ENCODE results near the gene DNAJA4.

DNAJA4 gene

DNA sequence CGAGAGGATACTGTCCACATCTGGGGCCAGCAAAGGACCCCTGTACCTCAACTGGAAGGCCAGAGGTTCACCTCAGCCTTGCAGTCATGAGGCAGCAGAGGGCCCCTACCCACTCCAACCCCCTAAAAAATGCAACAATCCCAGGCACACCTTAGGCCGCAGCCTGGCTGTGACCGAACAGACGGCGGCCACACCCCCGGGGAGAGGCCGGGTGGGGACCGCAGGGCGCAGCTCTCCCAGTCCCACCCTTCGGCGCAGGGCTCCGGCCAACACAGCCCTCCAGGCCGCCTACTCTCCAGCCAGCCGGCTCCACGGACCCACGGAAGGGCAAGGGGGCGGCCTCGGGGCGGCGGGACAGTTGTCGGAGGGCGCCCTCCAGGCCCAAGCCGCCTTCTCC, 457 bp upstream of the DNAJA4 start:
- H3K79me2 ChIP-seq (ENCODE audit: insufficient read depth, low read length), result no peaks in the 10 kb centered on the region
- H2AFZ ChIP-seq (ENCODE audit: low read depth, low read length), result no peak overlapping the region
- H3K4me3 ChIP-seq (ENCODE audit: low read depth in 1 of 2, low read length in 2 of 2), result no peak overlapping the region
- TF ChIP-seq, protein P1, sequence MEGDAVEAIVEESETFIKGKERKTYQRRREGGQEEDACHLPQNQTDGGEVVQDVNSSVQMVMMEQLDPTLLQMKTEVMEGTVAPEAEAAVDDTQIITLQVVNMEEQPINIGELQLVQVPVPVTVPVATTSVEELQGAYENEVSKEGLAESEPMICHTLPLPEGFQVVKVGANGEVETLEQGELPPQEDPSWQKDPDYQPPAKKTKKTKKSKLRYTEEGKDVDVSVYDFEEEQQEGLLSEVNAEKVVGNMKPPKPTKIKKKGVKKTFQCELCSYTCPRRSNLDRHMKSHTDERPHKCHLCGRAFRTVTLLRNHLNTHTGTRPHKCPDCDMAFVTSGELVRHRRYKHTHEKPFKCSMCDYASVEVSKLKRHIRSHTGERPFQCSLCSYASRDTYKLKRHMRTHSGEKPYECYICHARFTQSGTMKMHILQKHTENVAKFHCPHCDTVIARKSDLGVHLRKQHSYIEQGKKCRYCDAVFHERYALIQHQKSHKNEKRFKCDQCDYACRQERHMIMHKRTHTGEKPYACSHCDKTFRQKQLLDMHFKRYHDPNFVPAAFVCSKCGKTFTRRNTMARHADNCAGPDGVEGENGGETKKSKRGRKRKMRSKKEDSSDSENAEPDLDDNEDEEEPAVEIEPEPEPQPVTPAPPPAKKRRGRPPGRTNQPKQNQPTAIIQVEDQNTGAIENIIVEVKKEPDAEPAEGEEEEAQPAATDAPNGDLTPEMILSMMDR (IDR thresholded peaks at IDR 0.05; ENCODE audit: borderline replicate concordance, extremely low read depth, low read length, poor library complexity, severe bottlenecking), result no peak
- TF ChIP-seq EZH2 (IDR thresholded peaks at IDR 0.05; ENCODE audit: borderline replicate concordance, low read depth, low read length, severe bottlenecking), result no peak
- no peaks in the 10 kb centered on the region for H3K9me3 ChIP-seq (ENCODE audit: insufficient read depth, low read length, severe bottlenecking)
- ATAC-seq (ENCODE audit: insufficient read depth, low read depth) (no peak), DNase-seq (no peak)
- no peak overlapping the region for H3K27ac ChIP-seq (ENCODE audit: low read length)
- H4K20me1 ChIP-seq (ENCODE audit: insufficient read depth, low read length), result no peaks in the 10 kb centered on the region
- no peaks in the 10 kb centered on the region for H3K4me1 ChIP-seq (ENCODE audit: insufficient read depth, low read length)
- no peaks in the 10 kb centered on the region for H3K27me3 ChIP-seq (ENCODE audit: insufficient read depth, low read length, poor library complexity)
- H3K4me2 ChIP-seq (ENCODE audit: insufficient read depth, low read length), result no peak overlapping the region
- H3K9ac ChIP-seq (ENCODE audit: low read depth, low read length), result no peak overlapping the region
- H3K36me3 ChIP-seq (ENCODE audit: insufficient read depth, low read length), result no peaks in the 10 kb centered on the region

DNA sequence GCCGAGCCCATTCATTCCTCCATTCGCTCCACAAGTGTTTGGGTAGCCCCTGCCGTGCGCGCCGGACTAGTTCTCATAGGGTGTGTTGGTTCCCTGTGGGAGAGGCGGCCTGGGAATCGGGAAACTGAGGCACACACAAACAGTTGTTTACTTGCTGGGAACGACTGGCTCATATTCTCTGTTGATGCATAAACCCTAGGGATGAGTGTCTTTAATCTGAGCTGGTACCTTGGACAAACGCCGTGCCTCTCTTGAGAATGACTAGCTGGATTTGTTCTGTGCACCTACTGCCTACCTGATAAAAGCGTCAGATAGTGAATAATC, 737 bp downstream of the DNAJA4 start:
- Histone ChIP-seq H3K27ac (ENCODE audit: low read length) (no peak overlapping the region), H3K27me3 (ENCODE audit: insufficient read depth, low read length, poor library complexity) (no peaks in the 10 kb centered on the region), H3K4me2 (ENCODE audit: insufficient read depth, low read length) (no peak overlapping the region), H3K4me3 (ENCODE audit: low read depth in 1 of 2, low read length in 2 of 2) (no peak overlapping the region), H3K4me1 (ENCODE audit: insufficient read depth, low read length) (no peaks in the 10 kb centered on the region), H3K79me2 (ENCODE audit: insufficient read depth, low read length) (no peaks in the 10 kb centered on the region), H2AFZ (ENCODE audit: low read depth, low read length) (no peak overlapping the region), H4K20me1 (ENCODE audit: insufficient read depth, low read length) (no peaks in the 10 kb centered on the region), H3K9me3 (ENCODE audit: insufficient read depth, low read length, severe bottlenecking) (no peaks in the 10 kb centered on the region), H3K36me3 (ENCODE audit: insufficient read depth, low read length) (no peaks in the 10 kb centered on the region), H3K9ac (ENCODE audit: low read depth, low read length) (no peak overlapping the region)
- ATAC-seq (ENCODE audit: insufficient read depth, low read depth) (no peak), DNase-seq (no peak)
- no peak for TF ChIP-seq EZH2 (IDR thresholded peaks at IDR 0.05; ENCODE audit: borderline replicate concordance, low read depth, low read length, severe bottlenecking)
- TF ChIP-seq, protein P1 (IDR thresholded peaks at IDR 0.05; ENCODE audit: borderline replicate concordance, extremely low read depth, low read length, poor library complexity, severe bottlenecking), result no peak

DNA sequence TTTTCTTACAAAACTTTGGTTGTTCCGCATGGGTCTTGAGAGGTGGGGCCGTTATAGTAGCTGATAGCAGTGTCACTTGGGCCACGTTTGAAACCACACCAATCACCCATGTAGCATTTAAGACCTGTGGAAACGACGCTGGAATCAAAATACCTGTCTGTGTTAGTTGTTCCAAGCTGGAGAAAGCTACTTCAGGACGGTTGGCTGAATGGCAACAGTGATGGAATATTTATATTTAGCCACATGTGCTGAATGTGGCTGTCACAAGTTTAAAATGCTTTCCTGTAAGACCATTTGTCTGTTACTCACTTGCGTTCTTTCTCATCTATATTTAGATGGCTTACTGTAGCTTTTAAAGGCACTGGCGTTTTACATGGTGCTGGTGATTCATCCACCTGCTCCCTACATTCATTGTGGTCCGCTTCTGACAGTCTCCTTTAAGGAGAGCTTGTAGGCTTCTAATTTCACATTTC, 1.4 kb downstream of the DNAJA4 start:
- no peaks in the 10 kb centered on the region for H3K9me3 ChIP-seq (ENCODE audit: insufficient read depth, low read length, severe bottlenecking)
- no peaks in the 10 kb centered on the region for H3K79me2 ChIP-seq (ENCODE audit: insufficient read depth, low read length)
- no peaks in the 10 kb centered on the region for H4K20me1 ChIP-seq (ENCODE audit: insufficient read depth, low read length)
- H3K27me3 ChIP-seq (ENCODE audit: insufficient read depth, low read length, poor library complexity), result no peaks in the 10 kb centered on the region
- H3K4me1 ChIP-seq (ENCODE audit: insufficient read depth, low read length), result no peaks in the 10 kb centered on the region
- H3K9ac ChIP-seq (ENCODE audit: low read depth, low read length), result no peak overlapping the region
- no peak overlapping the region for H3K27ac ChIP-seq (ENCODE audit: low read length)
- TF ChIP-seq, protein P1 (IDR thresholded peaks at IDR 0.05; ENCODE audit: borderline replicate concordance, extremely low read depth, low read length, poor library complexity, severe bottlenecking), result no peak
- no peak for TF ChIP-seq EZH2 (IDR thresholded peaks at IDR 0.05; ENCODE audit: borderline replicate concordance, low read depth, low read length, severe bottlenecking)
- ATAC-seq (ENCODE audit: insufficient read depth, low read depth), result no peak
- no peak overlapping the region for H3K4me3 ChIP-seq (ENCODE audit: low read depth in 1 of 2, low read length in 2 of 2)
- no peak for DNase-seq
- H3K4me2 ChIP-seq (ENCODE audit: insufficient read depth, low read length), result no peak overlapping the region
- H3K36me3 ChIP-seq (ENCODE audit: insufficient read depth, low read length), result no peaks in the 10 kb centered on the region
- no peak overlapping the region; the same call in 1 of the 2 replicates for H2AFZ ChIP-seq (ENCODE audit: low read depth, low read length)

DNA sequence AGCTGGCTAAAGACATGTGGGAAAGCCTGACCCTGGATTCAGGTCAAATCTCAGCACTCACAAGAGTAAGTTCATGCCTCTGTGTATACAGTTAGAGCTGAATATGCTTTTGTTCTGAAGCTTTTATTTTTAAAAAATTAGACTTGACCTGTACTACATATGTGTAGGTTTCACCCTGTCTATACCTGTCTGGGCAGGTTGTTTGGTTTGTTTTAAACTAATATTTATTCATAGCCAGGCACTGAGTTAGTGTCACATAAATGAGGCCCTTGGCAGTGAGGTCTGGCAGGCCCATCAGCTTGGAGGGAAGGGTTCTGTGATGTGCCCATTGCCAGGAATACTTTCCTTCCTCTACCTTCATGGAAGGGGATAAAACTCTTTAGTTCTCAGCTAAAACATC, 1.9 kb downstream of the DNAJA4 start:
- H3K79me2 ChIP-seq (ENCODE audit: insufficient read depth, low read length), result no peaks in the 10 kb centered on the region
- H3K9me3 ChIP-seq (ENCODE audit: insufficient read depth, low read length, severe bottlenecking), result no peaks in the 10 kb centered on the region
- no peaks in the 10 kb centered on the region for H4K20me1 ChIP-seq (ENCODE audit: insufficient read depth, low read length)
- no peak for DNase-seq
- no peak overlapping the region for H3K9ac ChIP-seq (ENCODE audit: low read depth, low read length)
- no peak overlapping the region for H3K4me2 ChIP-seq (ENCODE audit: insufficient read depth, low read length)
- TF ChIP-seq, protein P1 (IDR thresholded peaks at IDR 0.05; ENCODE audit: borderline replicate concordance, extremely low read depth, low read length, poor library complexity, severe bottlenecking), result no peak
- no peak for TF ChIP-seq EZH2 (IDR thresholded peaks at IDR 0.05; ENCODE audit: borderline replicate concordance, low read depth, low read length, severe bottlenecking)
- no peaks in the 10 kb centered on the region for H3K4me1 ChIP-seq (ENCODE audit: insufficient read depth, low read length)
- H3K36me3 ChIP-seq (ENCODE audit: insufficient read depth, low read length), result no peaks in the 10 kb centered on the region
- no peak for ATAC-seq (ENCODE audit: insufficient read depth, low read depth)
- H2AFZ ChIP-seq (ENCODE audit: low read depth, low read length), result no peak overlapping the region
- H3K27ac ChIP-seq (ENCODE audit: low read length), result no peak overlapping the region
- H3K4me3 ChIP-seq (ENCODE audit: low read depth in 1 of 2, low read length in 2 of 2), result no peak overlapping the region
- no peaks in the 10 kb centered on the region for H3K27me3 ChIP-seq (ENCODE audit: insufficient read depth, low read length, poor library complexity)

Data from DND-41 (cell line).